Astrocyte (in vitro differentiated cells and primary cell): ENCODE results near the gene ZHX3. TPM values are rescaled to one million over a fixed set of nuclear protein-coding genes. Genes with fewer than 3 reads are reported as not detected.
"Not testable (repeated sequence)": the region's sequence is repeated elsewhere in the genome, so short reads cannot be mapped to it uniquely, and the experiment has no call there.

Experiments used
- DNase-seq: peaks from one replicate; pipeline ENCODE4 v3.0.0-alpha.2; 2010; ENCODE audit warnings: low read depth
- FAIRE-seq: peaks from 2 replicates; lab custom pipeline; 2011; peaks lifted over from hg19 to GRCh38; lab: Jason Lieb, UNC
- H2AFZ ChIP-seq: 2 replicates; pipeline ENCODE4 v1.6.0; 2012; ENCODE audit warnings: low read depth, low read length, inconsistent platforms
- H3K27ac ChIP-seq: 2 replicates; pipeline ENCODE4 v1.5.1; 2011; ENCODE audit warnings: low read depth, low read length, inconsistent platforms
- H3K27me3 ChIP-seq: 2 replicates; pipeline ENCODE4 v1.6.0; 2011; ENCODE audit warnings: low read length, inconsistent platforms; ENCODE audit not compliant: insufficient read depth
- H3K36me3 ChIP-seq: 2 replicates; pipeline ENCODE4 v1.5.1; 2011; ENCODE audit warnings: low read length, inconsistent platforms; ENCODE audit not compliant: insufficient read depth
- H3K4me1 ChIP-seq: 2 replicates; pipeline ENCODE4 v1.5.1; 2011; ENCODE audit warnings: low read length, inconsistent platforms; ENCODE audit not compliant: insufficient read depth
- H3K4me2 ChIP-seq: 2 replicates; pipeline ENCODE4 v1.6.0; 2012; ENCODE audit warnings: low read length, inconsistent platforms
- H3K4me3 ChIP-seq: 2 replicates; pipeline ENCODE4 v1.5.1; 2011; ENCODE audit warnings: low read depth, mild to moderate bottlenecking, low read length, inconsistent platforms; ENCODE audit not compliant: insufficient read depth
- H3K79me2 ChIP-seq: 2 replicates; pipeline ENCODE4 v1.6.0; 2012; ENCODE audit warnings: mild to moderate bottlenecking, low read length, inconsistent platforms; ENCODE audit not compliant: insufficient read depth
- H3K9ac ChIP-seq: 2 replicates; pipeline ENCODE4 v1.6.0; 2012; ENCODE audit warnings: mild to moderate bottlenecking, low read length, inconsistent platforms
- H3K9me3 ChIP-seq: 2 replicates; pipeline ENCODE4 v1.5.1; 2012; ENCODE audit warnings: low read depth, mild to moderate bottlenecking, low read length, inconsistent platforms; ENCODE audit not compliant: insufficient read depth
- H4K20me1 ChIP-seq: 2 replicates; pipeline ENCODE4 v1.6.0; 2012; ENCODE audit warnings: low read length, inconsistent platforms; ENCODE audit not compliant: insufficient read depth
- H3K27ac Mint-ChIP-seq: one replicate; pipeline ENCODE4 v1.8.0; 2021; ENCODE audit warnings: mild to moderate bottlenecking, mixed read lengths; ENCODE audit not compliant: unreplicated experiment
- H3K27me3 Mint-ChIP-seq: one replicate; pipeline ENCODE4 v1.8.0; 2021; ENCODE audit warnings: low read depth, mixed read lengths; ENCODE audit not compliant: unreplicated experiment
- H3K36me3 Mint-ChIP-seq: one replicate; pipeline ENCODE4 v1.8.0; 2021; ENCODE audit warnings: low read depth, mixed read lengths; ENCODE audit not compliant: unreplicated experiment
- H3K4me1 Mint-ChIP-seq: one replicate; pipeline ENCODE4 v1.8.0; 2021; ENCODE audit warnings: low read depth, mixed read lengths; ENCODE audit not compliant: unreplicated experiment
- H3K4me3 Mint-ChIP-seq: one replicate; pipeline ENCODE4 v1.8.0; 2021; ENCODE audit warnings: mild to moderate bottlenecking, moderate library complexity, mixed read lengths; ENCODE audit not compliant: unreplicated experiment
- H3K9me3 Mint-ChIP-seq: one replicate; pipeline ENCODE4 v1.8.0; 2021; ENCODE audit warnings: mild to moderate bottlenecking, mixed read lengths; ENCODE audit not compliant: unreplicated experiment
- CTCF ChIP-seq: IDR thresholded peaks from 2 replicates; pipeline ENCODE4 v1.5.1; 2011; ENCODE audit warnings: low read depth, mild to moderate bottlenecking, inconsistent platforms, low read length, moderate library complexity; ENCODE audit not compliant: insufficient read depth
- EZH2 ChIP-seq: IDR thresholded peaks from 2 replicates; pipeline ENCODE4 v1.6.1; 2012; ENCODE audit warnings: mild to moderate bottlenecking, low read length, inconsistent platforms; ENCODE audit not compliant: insufficient read depth
- microRNA-seq: library from miRNA; unstranded; fragments of <30 nt; microRNA quantifications from one replicate; pipeline ENCODE4 v1.2.0, GENCODE V29; 2020
- total RNA-seq: library from RNA; stranded (reverse); gene quantifications from 2 replicates; pipeline ENCODE4 v1.2.1, GENCODE V29; 2021

Gene ZHX3
- total RNA-seq, 1 donor from 2014 or later, result 41.6 TPM

GRCh38 chr20:41133709-41134361, 183.7 kb downstream of the ZHX3 start:
- Histone ChIP-seq H3K4me3 (no peak overlapping the region), H3K27ac (no peak overlapping the region), H3K79me2 (peaks cover 15% of the 10 kb centered on the region), H3K4me2 (no peak overlapping the region), H3K36me3 (no peaks in the 10 kb centered on the region), H4K20me1 (peaks cover 9% of the 10 kb centered on the region), H3K9ac (no peak overlapping the region), H3K4me1 (peaks cover 9% of the 10 kb centered on the region), H2AFZ (no peak overlapping the region), H3K27me3 (no peaks in the 10 kb centered on the region), H3K9me3 (no peaks in the 10 kb centered on the region)
- no peak for FAIRE-seq
- Mint-ChIP-seq H3K4me1 (peaks cover 3% of the 10 kb centered on the region), H3K4me3 (peak overlapping the region; percentile 40), H3K36me3 (peaks cover 11% of the 10 kb centered on the region), H3K27me3 (no peaks in the 10 kb centered on the region), H3K9me3 (no peaks in the 10 kb centered on the region), H3K27ac (no peak overlapping the region)
- TF ChIP-seq EZH2 (no peak), CTCF (no peak)
- DNase-seq, result no peak

- H3K27ac ChIP-seq, DNase-seq, H3K9ac ChIP-seq, H3K9me3 Mint-ChIP-seq, H3K4me3 Mint-ChIP-seq, H3K36me3 ChIP-seq, H4K20me1 ChIP-seq, H3K4me3 ChIP-seq, H3K27me3 ChIP-seq, H2AFZ ChIP-seq, H3K4me2 ChIP-seq, H3K4me1 ChIP-seq, H3K27ac Mint-ChIP-seq, H3K9me3 ChIP-seq, H3K27me3 Mint-ChIP-seq, H3K4me1 Mint-ChIP-seq, FAIRE-seq, H3K79me2 ChIP-seq: not testable (repeated sequence)
- peaks cover 14% of the 10 kb centered on the region for H3K36me3 Mint-ChIP-seq
Observed at GRCh38 chr20:41132388-41132775, 185.1 kb downstream of the ZHX3 start.

- Histone ChIP-seq H3K4me3 (no peak overlapping the region), H3K9me3 (no peaks in the 10 kb centered on the region), H3K36me3 (peaks cover 3% of the 10 kb centered on the region), H3K9ac (no peak overlapping the region), H3K79me2 (no peaks in the 10 kb centered on the region), H4K20me1 (no peaks in the 10 kb centered on the region), H3K4me1 (peaks cover 6% of the 10 kb centered on the region), H3K4me2 (no peak overlapping the region), H3K27ac (no peak overlapping the region), H3K27me3 (no peaks in the 10 kb centered on the region), H2AFZ (no peak overlapping the region)
- TF ChIP-seq EZH2 (no peak), CTCF (no peak)
- H3K36me3 Mint-ChIP-seq, result peaks cover 17% of the 10 kb centered on the region
- no peaks in the 10 kb centered on the region for H3K9me3 Mint-ChIP-seq
- peaks cover 3% of the 10 kb centered on the region for H3K4me1 Mint-ChIP-seq
- no peaks in the 10 kb centered on the region for H3K27me3 Mint-ChIP-seq
- FAIRE-seq (no peak), DNase-seq (no peak)
- peak overlapping the region; percentile 41 for H3K27ac Mint-ChIP-seq
- no peak overlapping the region for H3K4me3 Mint-ChIP-seq
Observed at GRCh38 chr20:41131594-41132387, 185.7 kb downstream of the ZHX3 start.

Small RNAs within 50 kb of the gene (microRNA-seq; reads per million reads assigned to microRNA genes)
- 5.2 reads per million, percentile 21 among the genes with 10 or more reads in this experiment for gene MIR6871

Other genes with a start within 250 kb of the ZHX3 start
- 99.6 and 129 TPM in 2 replicates for gene PLCG1, start 180.2 kb downstream of the ZHX3 start, total RNA-seq
- gene LPIN3, start 23.1 kb upstream of the ZHX3 start, total RNA-seq, result 18.0 and 19.6 TPM in 2 replicates
- gene EMILIN3, start 49.1 kb upstream of the ZHX3 start, total RNA-seq, result 0.20 TPM in 1 of 2 replicates, not detected in the other